K562 (cell line): Measurements from ENCODE around the gene ZNF485. TPM values are rescaled to one million over a fixed set of nuclear protein-coding genes. Genes with fewer than 3 reads are reported as not detected.

Source experiments
- ATAC-seq: fragments of 200-7000 bp; cut with Tn5 transposase; 3 replicates; pipeline ENCODE4 v1.9.1; 2020; ENCODE audit warnings: moderate library complexity
- BruUV-seq: library from RNA; stranded (reverse); fragments of 400-500 nt; replicated peaks from 2 replicates; lab custom pipeline; 2021; lab: Mats Ljungman, UMichigan
- CTCF ChIA-PET: fragments of 300-600 bp; formaldehyde crosslinking; extraction: SDS; loops from one replicate; lab custom pipeline; 2021; ENCODE audit warnings: low intra/inter-chr PET ratio; lab: Yijun Ruan, JAX
- POLR2A ChIA-PET: fragments of 300-600, 350-650 bp; sonication (Branson Sonifier 250); formaldehyde crosslinking; extraction: SDS; loops from one replicate; lab custom pipeline; 2021; ENCODE audit warnings: antibody characterized with exemption, inconsistent platforms; lab: Yijun Ruan, JAX
- DNase-seq, 4 experiments: peaks; one replicate each; pipeline versions ENCODE4 v3.0.0 to v3.0.0-alpha.2; 2011 to 2018; ENCODE audit warnings: low spot score in 3 of 4, mixed read lengths in 3 of 4; ENCODE audit errors: extremely low read depth in 1 of 4
- FAIRE-seq: peaks from 2 replicates; lab custom pipeline; 2011; peaks lifted over from hg19 to GRCh38; lab: Jason Lieb, UNC
- H2AFZ ChIP-seq: 2 replicates; pipeline ENCODE4 v1.6.0; 2011; ENCODE audit warnings: low read depth, low read length, control low read depth, inconsistent platforms
- H3K27ac ChIP-seq: fragments of 200-600 bp; 3 replicates; pipeline ENCODE4 v1.8.0; 2011; ENCODE audit warnings: low read depth, mild to moderate bottlenecking, control low read depth, inconsistent platforms, low read length, moderate library complexity, mixed read lengths; ENCODE audit errors: extremely low read depth
- H3K27me3 ChIP-seq, 2 experiments: fragments of 300-600 bp in 1 of 2; 2 replicates in 1 of 2; 3 replicates in 1 of 2; pipeline versions ENCODE4 v1.6.0 to v1.8.0; 2011; ENCODE audit warnings: inconsistent platforms in 2 of 2, low read length in 2 of 2, mild to moderate bottlenecking in 1 of 2, mixed read lengths in 1 of 2, moderate library complexity in 1 of 2; ENCODE audit not compliant: control insufficient read depth in 2 of 2, insufficient read depth in 2 of 2
- H3K36me3 ChIP-seq: fragments of 300-600 bp; 3 replicates; pipeline ENCODE4 v1.8.0; 2011; ENCODE audit warnings: mild to moderate bottlenecking, low read length, inconsistent platforms; ENCODE audit not compliant: control insufficient read depth, insufficient read depth
- H3K4me1 ChIP-seq, 2 experiments: fragments of 200-600 bp in 1 of 2; replicated peaks in 1 of 2; 2 replicates in 1 of 2; 3 replicates in 1 of 2; pipeline versions ENCODE4 v1.5.1 to v1.8.0; 2011; ENCODE audit warnings: inconsistent platforms in 2 of 2, low read length in 2 of 2, mild to moderate bottlenecking in 1 of 2, mixed read lengths in 1 of 2, moderate library complexity in 1 of 2; ENCODE audit not compliant: control insufficient read depth in 2 of 2, insufficient read depth in 2 of 2
- H3K4me2 ChIP-seq: 2 replicates; pipeline ENCODE4 v1.6.1; 2011; ENCODE audit warnings: low read length, control low read depth, inconsistent platforms, mixed read lengths; ENCODE audit not compliant: insufficient read depth
- H3K4me3 ChIP-seq: fragments of 200-600 bp; sonication (generic), shearing (Covaris generic); 2 replicates; pipeline ENCODE4 v1.5.1; 2016; ENCODE audit warnings: control low read depth, inconsistent platforms
- H3K79me2 ChIP-seq: fragments of 200-600 bp; 3 replicates; pipeline ENCODE4 v1.8.0; 2011; ENCODE audit warnings: low read length, inconsistent platforms; ENCODE audit not compliant: control insufficient read depth, insufficient read depth
- H3K9ac ChIP-seq, 2 experiments: 2 replicates each; pipeline versions ENCODE4 v1.6.0 to v1.6.1; 2011; ENCODE audit warnings: low read depth in 2 of 2, low read length in 2 of 2, control low read depth in 1 of 2, inconsistent platforms in 1 of 2, mild to moderate bottlenecking in 1 of 2, mixed read lengths in 1 of 2; ENCODE audit not compliant: insufficient read depth in 1 of 2
- H3K9me1 ChIP-seq: one replicate; pipeline ENCODE4 v1.6.0; 2011; ENCODE audit warnings: inconsistent platforms, mild to moderate bottlenecking, low read length, moderate library complexity; ENCODE audit not compliant: control insufficient read depth, insufficient read depth
- H3K9me3 ChIP-seq: replicated peaks from 2 replicates; pipeline ENCODE4 v1.5.1; 2011; ENCODE audit warnings: low read depth, low read length, inconsistent platforms; ENCODE audit not compliant: control insufficient read depth, insufficient read depth
- H4K20me1 ChIP-seq: replicated peaks from 2 replicates; pipeline ENCODE4 v1.6.1; 2011; ENCODE audit warnings: low read length, inconsistent platforms, mixed read lengths; ENCODE audit not compliant: control insufficient read depth, insufficient read depth
- CTBP1 ChIP-seq: fragments of 450-650 bp; IDR thresholded peaks from 2 replicates; pipeline ENCODE4 v1.6.1; 2016; ENCODE audit warnings: borderline replicate concordance
- MEIS2 ChIP-seq: fragments of 450-650 bp; IDR thresholded peaks from 2 replicates; pipeline ENCODE4 v1.6.1; 2014; ENCODE audit warnings: mild to moderate bottlenecking; ENCODE audit not compliant: partially characterized antibody
- POLR2AphosphoS5 ChIP-seq: IDR thresholded peaks from 2 replicates; pipeline ENCODE4 v1.6.1; 2011; ENCODE audit warnings: mild to moderate bottlenecking, low read depth, low read length, moderate library complexity; ENCODE audit not compliant: control insufficient read depth, insufficient read depth
- RBFOX2 ChIP-seq: fragments of 200-400 bp; formaldehyde crosslinking; IDR thresholded peaks from 2 replicates; pipeline ENCODE4 v1.6.1; 2017; ENCODE audit warnings: low read depth, mild to moderate bottlenecking, low read length, moderate library complexity
- TCF7L2 ChIP-seq: fragments of 150-350 bp; IDR thresholded peaks from 2 replicates; pipeline ENCODE4 v1.6.1; 2016; ENCODE audit warnings: low read depth, mild to moderate bottlenecking, low read length, moderate library complexity
- ZNF224 ChIP-seq: sonication (generic); formaldehyde crosslinking; IDR thresholded peaks from 2 replicates; pipeline ENCODE4 v1.8.0; 2022; ENCODE audit warnings: mild to moderate bottlenecking, missing genetic modification reagents
- ZNF695 ChIP-seq: fragments of 450-650 bp; formaldehyde crosslinking; IDR thresholded peaks from 2 replicates; pipeline ENCODE4 v1.4.0; 2020; ENCODE audit warnings: mild to moderate bottlenecking, moderate library complexity
- WGBS: fragments of 100-300 bp; shearing (Covaris generic); methylation state at CpG from one replicate; pipeline ENCODE4 v1.1.6; 2016; ENCODE audit warnings: low coverage, mixed read lengths; ENCODE audit not compliant: insufficient coverage; ENCODE audit errors: missing lambda C conversion rate; 5-methylcytosine and 5-hydroxymethylcytosine counted together
- in situ Hi-C: fragments of 300-500 bp; cut with MboI; formaldehyde crosslinking; loops from 4 replicates; pipeline ENCODE4 v1.15.0; 2018; ENCODE audit warnings: inconsistent platforms, mixed read lengths
- intact Hi-C: fragments of 100-400 bp; cut with micrococcal nuclease; formaldehyde crosslinking; loops from 2 replicates; pipeline ENCODE4 v1.14.2; 2022
- polyA plus RNA-seq, 8 experiments: library from polyadenylated mRNA; depleted of rRNA in 4 of 8; stranded (reverse) in 5 of 8; unstranded in 3 of 8; fragments of >200 nt; fragmentation: Nextera tagmentation in 2 of 8; fragmentation: Illumina TruSeq in 1 of 8; extraction: Ambion mirVana in 2 of 8; extraction: Trizol in 1 of 8; gene quantifications; 2 replicates each; pipeline versions ENCODE4 v1.2.1 to v1.2.3, GENCODE V29; 2011 to 2014; ENCODE audit warnings: inconsistent platforms in 1 of 8, missing spikeins in 1 of 8
- total RNA-seq, 7 experiments: library from RNA; depleted of rRNA in 6 of 7; stranded (reverse); fragments of >200 nt in 6 of 7; fragmentation: Illumina TruSeq in 2 of 7; extraction: Trizol in 2 of 7; gene quantifications; 2 replicates each; pipeline versions ENCODE4 v1.2.1 to v1.2.3, GENCODE V29; 2011 to 2021; ENCODE audit warnings: low replicate concordance in 1 of 7

ZNF485 gene
- total and polyA plus RNA-seq, 9 of the 15 experiments (the other 6 are each of a cell fraction or from before 2014, with no cell fraction given), result 8.0 to 18.7 (median 11.9) TPM

GRCh38 chr10:43647576-43647975, 41.3 kb downstream of the ZNF485 start:
- H3K4me1 ChIP-seq, result peaks cover 4 to 12% of the 10 kb centered on the region in 2 experiments; a peak in 3 of 5 replicates
- H2AFZ ChIP-seq, result peak overlapping the region; percentile 98
- no peaks in the 10 kb centered on the region for H3K79me2 ChIP-seq
- peak overlapping the region; percentile 63; the same call in 1 of the 2 replicates for H3K4me3 ChIP-seq
- ChIA-PET CTCF (no interaction called here), POLR2A (interaction anchor here (0.6 to 2.0 kb wide), 2 partner anchors 10 to 351 kb away, joined by 3 to 4 read pairs; no protein-coding TSS in a partner anchor)
- peak overlapping the region in 1 of 2 experiments; percentile 74; a peak in 2 of 4 replicates for H3K9ac ChIP-seq
- no peaks in the 10 kb centered on the region for H4K20me1 ChIP-seq
- peaks cover 25% of the 10 kb centered on the region for H3K9me3 ChIP-seq
- no peaks in the 10 kb centered on the region for H3K27me3 ChIP-seq
- H3K27ac ChIP-seq, result no peak overlapping the region
- ATAC-seq, result no peak
- no peak for FAIRE-seq
- TF ChIP-seq ZNF695 (no peak), ZNF224 (CRISPR knock-in tag) (no peak), CTBP1 (no peak), RBFOX2 (no peak), POLR2AphosphoS5 (no peak), TCF7L2 (no peak), MEIS2 (no peak)
- intact Hi-C loops (loop anchor here (5.0 kb wide), 1 partner anchor 75 kb away; the partner anchor contains the start of gene ZNF239), in situ Hi-C loops (no loop called here)
- 88% methylated on average over 6 of the region's 6 CpGs for WGBS
- no peaks in the 10 kb centered on the region for H3K9me1 ChIP-seq
- H3K4me2 ChIP-seq, result 0 out of 2 replicates have a peak overlapping the region, but pooled peaks have one; percentile 90
- peaks cover 30% of the 10 kb centered on the region for H3K36me3 ChIP-seq
- no peak for DNase-seq
- BruUV-seq, result TSS peak; percentile 34
